HCT116 (cell line): ENCODE data around the gene AEBP1. TPM values are rescaled to one million over a fixed set of nuclear protein-coding genes. Genes with fewer than 3 reads are reported as not detected.

Source experiments
- ATAC-seq: fragments of 200-7000 bp; cut with Tn5 transposase; 2 replicates; pipeline ENCODE4 v1.9.1; 2020; ENCODE audit warnings: mild to moderate bottlenecking, moderate library complexity
- BruUV-seq: library from RNA; stranded (reverse); fragments of 400-500 nt; replicated peaks from 2 replicates; lab custom pipeline; 2021; lab: Mats Ljungman, UMichigan
- CTCF ChIA-PET: fragments of 300-600 bp; sonication (Branson Sonifier 250); formaldehyde crosslinking; loops from one replicate; lab custom pipeline; 2021; ENCODE audit warnings: antibody characterized with exemption; lab: Charles Lee
- POLR2A ChIA-PET: fragments of 300-600, 350-600 bp; sonication (Branson Sonifier 250); formaldehyde crosslinking; loops from one replicate; lab custom pipeline; 2021; ENCODE audit warnings: antibody characterized with exemption; lab: Charles Lee
- RAD21 ChIA-PET, 2 experiments: fragments of 300-600 bp; sonication (Branson Sonifier 250); formaldehyde crosslinking; loops; one replicate each; lab custom pipeline; 2023; ENCODE audit warnings: low total read pairs in 2 of 2; ENCODE audit not compliant: uncharacterized antibody in 2 of 2, unreplicated experiment in 2 of 2, low non-redundant PET in 1 of 2; lab: Charles Lee
- DNase-seq: peaks from one replicate; pipeline ENCODE4 v3.0.0-alpha.2; 2010; ENCODE audit warnings: low read depth, low spot score
- H2AFZ ChIP-seq: fragments of 200-600 bp; shearing (Covaris generic), sonication (generic); 2 replicates; pipeline ENCODE4 v1.6.1; 2017; ENCODE audit warnings: low read depth, mixed run types, mixed read lengths, antibody characterized with exemption, low read length; ENCODE audit not compliant: poor library complexity, severe bottlenecking
- H3K27ac ChIP-seq: 2 replicates; pipeline ENCODE4 v1.5.1; 2012; ENCODE audit warnings: low read depth, low read length
- H3K27me3 ChIP-seq: fragments of 200-600 bp; sonication (generic); 2 replicates; pipeline ENCODE4 v1.6.1; 2016; ENCODE audit warnings: mixed run types, low read length, mixed read lengths; ENCODE audit not compliant: insufficient read depth
- H3K36me3 ChIP-seq, 2 experiments: fragments of 200-500 bp in 1 of 2; fragments of 200-600 bp in 1 of 2; sonication (Bioruptor generic) in 1 of 2; sonication (generic) in 1 of 2; 2 replicates each; pipeline versions ENCODE4 v1.5.1 to v1.6.1; 2014 to 2016; ENCODE audit warnings: low read length in 2 of 2, inconsistent platforms in 1 of 2, mixed read lengths in 1 of 2, mixed run types in 1 of 2; ENCODE audit not compliant: insufficient read depth in 2 of 2, control insufficient read depth in 1 of 2
- H3K4me1 ChIP-seq, 2 experiments: fragments of 200-600 bp in 1 of 2; sonication (generic) in 1 of 2; 2 replicates each; pipeline versions ENCODE4 v1.5.1 to v1.6.1; 2012 to 2017; ENCODE audit warnings: low read length in 2 of 2, inconsistent platforms in 1 of 2, mild to moderate bottlenecking in 1 of 2, mixed read lengths in 1 of 2, mixed run types in 1 of 2, moderate library complexity in 1 of 2; ENCODE audit not compliant: insufficient read depth in 2 of 2, control insufficient read depth in 1 of 2
- H3K4me2 ChIP-seq: fragments of 200-600 bp; sonication (generic); 2 replicates; pipeline ENCODE4 v1.6.1; 2017; ENCODE audit warnings: mixed run types, low read length, mixed read lengths
- H3K4me3 ChIP-seq, 2 experiments: fragments of 200-600 bp in 1 of 2; sonication (generic) in 1 of 2; replicated peaks in 1 of 2; 2 replicates each; pipeline ENCODE4 v1.5.1; 2011 to 2016; ENCODE audit warnings: low read length in 2 of 2, control low read depth in 1 of 2, low read depth in 1 of 2, mild to moderate bottlenecking in 1 of 2, mixed read lengths in 1 of 2, mixed run types in 1 of 2
- H3K79me2 ChIP-seq: fragments of 200-600 bp; sonication (generic); 2 replicates; pipeline ENCODE4 v1.6.1; 2017; ENCODE audit warnings: mild to moderate bottlenecking, mixed run types, low read length, moderate library complexity, mixed read lengths; ENCODE audit not compliant: insufficient read depth
- H3K9ac ChIP-seq: fragments of 200-600 bp; sonication (generic); 2 replicates; pipeline ENCODE4 v1.6.1; 2016; ENCODE audit warnings: low read length, mixed read lengths
- H3K9me2 ChIP-seq: fragments of 200-600 bp; sonication (generic), shearing (Covaris generic); 2 replicates; pipeline ENCODE4 v1.6.1; 2017; ENCODE audit warnings: mixed run types, mild to moderate bottlenecking, moderate library complexity; ENCODE audit not compliant: insufficient read depth
- H3K9me3 ChIP-seq, 2 experiments: fragments of 200-500 bp in 1 of 2; fragments of 200-600 bp in 1 of 2; sonication (Bioruptor generic) in 1 of 2; sonication (generic) in 1 of 2; 2 replicates each; pipeline ENCODE4 v1.6.1; 2014 to 2017; ENCODE audit warnings: low read length in 2 of 2, mixed read lengths in 2 of 2, inconsistent platforms in 1 of 2, low read depth in 1 of 2, mild to moderate bottlenecking in 1 of 2, mixed run types in 1 of 2, moderate library complexity in 1 of 2; ENCODE audit not compliant: control insufficient read depth in 1 of 2, insufficient read depth in 1 of 2
- H4K20me1 ChIP-seq: fragments of 200-600 bp; sonication (generic), shearing (Covaris generic); 2 replicates; pipeline ENCODE4 v1.6.1; 2017; ENCODE audit warnings: mixed run types, mild to moderate bottlenecking, moderate library complexity; ENCODE audit not compliant: insufficient read depth
- CBX3 ChIP-seq: IDR thresholded peaks from 2 replicates; pipeline ENCODE4 v1.6.1; 2012; ENCODE audit warnings: low read depth
- CEBPB ChIP-seq: IDR thresholded peaks from 2 replicates; pipeline ENCODE4 v1.6.1; 2012; ENCODE audit warnings: low read depth
- CTCF ChIP-seq, 3 experiments: fragments of 200-600 bp in 1 of 3; sonication (generic) in 1 of 3; IDR thresholded peaks in 2 of 3; conservative IDR thresholded peaks in 1 of 3; 2 replicates each; pipeline ENCODE4 v1.5.1; 2012 to 2017; ENCODE audit warnings: low read depth in 2 of 3, low read length in 2 of 3, antibody characterized with exemption in 1 of 3, borderline replicate concordance in 1 of 3, control low read depth in 1 of 3, mild to moderate bottlenecking in 1 of 3, mixed read lengths in 1 of 3, mixed run types in 1 of 3, moderate library complexity in 1 of 3; ENCODE audit not compliant: insufficient read depth in 1 of 3
- EGR1 ChIP-seq: IDR thresholded peaks from 2 replicates; pipeline ENCODE4 v1.6.1; 2012; ENCODE audit warnings: low read depth
- ELF1 ChIP-seq: IDR thresholded peaks from 2 replicates; pipeline ENCODE4 v1.6.1; 2012; ENCODE audit warnings: low read depth, borderline replicate concordance
- EZH2 ChIP-seq: fragments of 200-600 bp; sonication (generic); IDR thresholded peaks from 2 replicates; pipeline ENCODE4 v1.6.1; 2017; ENCODE audit warnings: antibody characterized with exemption, mixed run types
- EZH2phosphoT487 ChIP-seq: fragments of 200-600 bp; IDR thresholded peaks from 2 replicates; pipeline ENCODE4 v1.6.1; 2018; ENCODE audit warnings: antibody characterized with exemption, borderline replicate concordance
- FOSL1 ChIP-seq: IDR thresholded peaks from 2 replicates; pipeline ENCODE4 v1.6.1; 2012; ENCODE audit warnings: low read depth
- JUND ChIP-seq: IDR thresholded peaks from 2 replicates; pipeline ENCODE4 v1.6.1; 2012
- MAX ChIP-seq: IDR thresholded peaks from 2 replicates; pipeline ENCODE4 v1.6.1; 2012
- POLR2AphosphoS5 ChIP-seq: IDR thresholded peaks from 2 replicates; pipeline ENCODE4 v1.6.1; 2011; ENCODE audit warnings: mild to moderate bottlenecking, low read depth, low read length, moderate library complexity
- REST ChIP-seq: IDR thresholded peaks from 2 replicates; pipeline ENCODE4 v1.6.1; 2012; ENCODE audit warnings: low read depth
- SIN3A ChIP-seq: IDR thresholded peaks from 2 replicates; pipeline ENCODE4 v1.6.1; 2012; ENCODE audit warnings: low read depth
- SP1 ChIP-seq: IDR thresholded peaks from 2 replicates; pipeline ENCODE4 v1.6.1; 2012; ENCODE audit warnings: low read depth
- SRF ChIP-seq: IDR thresholded peaks from 2 replicates; pipeline ENCODE4 v1.6.1; 2012; ENCODE audit warnings: low read depth
- TCF7L2 ChIP-seq: IDR thresholded peaks from 2 replicates; pipeline ENCODE4 v1.7.0; 2011; ENCODE audit warnings: borderline replicate concordance, inconsistent platforms; ENCODE audit not compliant: insufficient read depth, insufficient read length; ENCODE audit errors: extremely low read depth
- ZFX ChIP-seq: fragments of 450-650 bp; IDR thresholded peaks from 2 replicates; pipeline ENCODE4 v1.6.1; 2017
- intact Hi-C: fragments of 100-400 bp; cut with micrococcal nuclease; formaldehyde crosslinking; loops from 2 replicates; pipeline ENCODE4 v1.10.0; 2022
- total RNA-seq: library from RNA; stranded (reverse); gene quantifications from one replicate; pipeline ENCODE4 v1.2.1, GENCODE V29; 2021; ENCODE audit not compliant: unreplicated experiment

Gene AEBP1
- total RNA-seq, 1 experiment from 2014 or later = 0.49 TPM

- TF ChIP-seq POLR2AphosphoS5 = no peak
- TF ChIP-seq REST = no peak
- TF ChIP-seq CBX3 = no peak
Observed at GRCh38 chr7:44161371-44161770, 57.2 kb downstream of the AEBP1 start (continued).

GRCh38 chr7:44162179-44162578 is 58.0 kb downstream of the AEBP1 start:
- DNase-seq = no peak
- TF ChIP-seq CTCF (IDR thresholded peaks at IDR 0.05 in 2 of 3, conservative IDR thresholded peaks at IDR 0.05 in 1 of 3; ENCODE audit: borderline replicate concordance in 1 of 3, insufficient read depth in 1 of 3, low read depth in 2 of 3, low read length in 2 of 3) (no peak), TCF7L2 (no peak), EZH2phosphoT487 (no peak), EZH2 (no peak), SRF (no peak), CBX3 (no peak), REST (no peak), ELF1 (no peak), JUND (no peak), EGR1 (no peak), FOSL1 (no peak), CEBPB (no peak), MAX (no peak), SP1 (no peak), SIN3A (no peak), ZFX (no peak)
- ChIA-PET POLR2A (no interaction called here), RAD21 (no interaction called here), CTCF (no interaction called here)
- intact Hi-C loops = no loop called here
- Histone ChIP-seq H4K20me1 (no peaks in the 10 kb centered on the region), H3K9me3 (no peaks in the 10 kb centered on the region), H3K27me3 (no peaks in the 10 kb centered on the region), H3K9ac (no peak overlapping the region), H3K36me3 (no peaks in the 10 kb centered on the region), H3K4me2 (no peak overlapping the region), H3K4me3 (no peak overlapping the region), H3K9me2 (no peaks in the 10 kb centered on the region), H3K79me2 (no peaks in the 10 kb centered on the region), H3K4me1 (peaks cover 0 to 3% of the 10 kb centered on the region in 2 experiments; a peak in 1 of 4 replicates), H3K27ac (no peak overlapping the region), H2AFZ (no peak overlapping the region)
- ATAC-seq = no peak
- no TSS peak for BruUV-seq
